HFFc6 (cell line): ENCODE results near the gene SIPA1L3. TPM values are rescaled to one million over a fixed set of nuclear protein-coding genes. Genes with fewer than 3 reads are reported as not detected.
A peak's percentile ranks its signal among the peaks of the same experiment; 100 is the strongest.

Experiments
- DNase-seq: peaks from one replicate; pipeline ENCODE4 v3.0.0-alpha.2; 2018
- H3K27ac Mint-ChIP-seq: 2 replicates; pipeline ENCODE4 v1.8.0; 2020; ENCODE audit warnings: mild to moderate bottlenecking, mixed read lengths
- H3K27me3 Mint-ChIP-seq: 2 replicates; pipeline ENCODE4 v1.8.0; 2021; ENCODE audit warnings: mild to moderate bottlenecking, moderate library complexity, mixed read lengths; ENCODE audit not compliant: insufficient read depth
- H3K36me3 Mint-ChIP-seq: 2 replicates; pipeline ENCODE4 v1.8.0; 2021; ENCODE audit warnings: low read depth, mixed read lengths
- H3K4me1 Mint-ChIP-seq: 2 replicates; pipeline ENCODE4 v1.8.0; 2020; ENCODE audit warnings: low read depth, mixed read lengths
- H3K4me3 Mint-ChIP-seq: 2 replicates; pipeline ENCODE4 v1.8.0; 2020; ENCODE audit warnings: mild to moderate bottlenecking, moderate library complexity, mixed read lengths
- H3K9me3 Mint-ChIP-seq: 2 replicates; pipeline ENCODE4 v1.8.0; 2020; ENCODE audit warnings: mild to moderate bottlenecking, mixed read lengths
- total RNA-seq, 6 experiments: library from RNA; stranded (reverse); fragmentation: NEBNext Ultra II Directional; extraction: Animal tissue kit (Norgen Biotek cat#: 25700); gene quantifications; 2 replicates in 1 of 6; 3 replicates in 5 of 6; pipeline ENCODE4 v1.2.3, GENCODE V29; 2021
- TF ChIP-seq, protein P1 (sequence below): fragments of 200-600 bp; sonication (generic); IDR thresholded peaks from 2 replicates; pipeline ENCODE4 v1.5.0; 2021; ENCODE audit warnings: antibody characterized with exemption, mild to moderate bottlenecking

The SIPA1L3 gene
- total RNA-seq, 6 experiments from 2014 or later, result 34.0 to 46.7 (median 41.8) TPM

DNA sequence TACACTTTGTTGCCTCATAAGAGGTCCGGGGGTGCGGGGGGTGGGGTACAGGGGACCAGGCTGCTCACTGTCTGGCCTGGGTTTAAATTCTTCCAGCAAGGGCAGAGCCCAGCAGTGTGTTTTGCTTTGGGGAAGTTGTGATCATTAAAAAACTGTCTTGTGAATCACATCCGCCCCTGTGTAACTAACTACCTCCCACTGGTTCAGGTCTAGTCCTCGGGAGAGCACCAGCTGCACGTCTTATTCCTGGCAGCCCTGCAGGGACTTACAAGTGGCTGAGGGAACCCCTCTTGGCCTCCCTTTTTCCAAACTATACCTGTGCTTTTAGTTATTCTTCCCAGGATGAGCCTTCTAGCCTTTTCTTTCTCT, 127.5 kb downstream of the SIPA1L3 start:
- peak overlapping the region; percentile 96 for H3K27ac Mint-ChIP-seq
- H3K27me3 Mint-ChIP-seq, result no peaks in the 10 kb centered on the region; the same call in none of the 2 replicates
- peaks cover 17% of the 10 kb centered on the region for H3K36me3 Mint-ChIP-seq
- peaks cover 75% of the 10 kb centered on the region for H3K4me1 Mint-ChIP-seq
- no peaks in the 10 kb centered on the region for H3K9me3 Mint-ChIP-seq
- H3K4me3 Mint-ChIP-seq, result no peak overlapping the region
- TF ChIP-seq, protein P1, sequence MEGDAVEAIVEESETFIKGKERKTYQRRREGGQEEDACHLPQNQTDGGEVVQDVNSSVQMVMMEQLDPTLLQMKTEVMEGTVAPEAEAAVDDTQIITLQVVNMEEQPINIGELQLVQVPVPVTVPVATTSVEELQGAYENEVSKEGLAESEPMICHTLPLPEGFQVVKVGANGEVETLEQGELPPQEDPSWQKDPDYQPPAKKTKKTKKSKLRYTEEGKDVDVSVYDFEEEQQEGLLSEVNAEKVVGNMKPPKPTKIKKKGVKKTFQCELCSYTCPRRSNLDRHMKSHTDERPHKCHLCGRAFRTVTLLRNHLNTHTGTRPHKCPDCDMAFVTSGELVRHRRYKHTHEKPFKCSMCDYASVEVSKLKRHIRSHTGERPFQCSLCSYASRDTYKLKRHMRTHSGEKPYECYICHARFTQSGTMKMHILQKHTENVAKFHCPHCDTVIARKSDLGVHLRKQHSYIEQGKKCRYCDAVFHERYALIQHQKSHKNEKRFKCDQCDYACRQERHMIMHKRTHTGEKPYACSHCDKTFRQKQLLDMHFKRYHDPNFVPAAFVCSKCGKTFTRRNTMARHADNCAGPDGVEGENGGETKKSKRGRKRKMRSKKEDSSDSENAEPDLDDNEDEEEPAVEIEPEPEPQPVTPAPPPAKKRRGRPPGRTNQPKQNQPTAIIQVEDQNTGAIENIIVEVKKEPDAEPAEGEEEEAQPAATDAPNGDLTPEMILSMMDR, result no peak
- no peak for DNase-seq

DNA sequence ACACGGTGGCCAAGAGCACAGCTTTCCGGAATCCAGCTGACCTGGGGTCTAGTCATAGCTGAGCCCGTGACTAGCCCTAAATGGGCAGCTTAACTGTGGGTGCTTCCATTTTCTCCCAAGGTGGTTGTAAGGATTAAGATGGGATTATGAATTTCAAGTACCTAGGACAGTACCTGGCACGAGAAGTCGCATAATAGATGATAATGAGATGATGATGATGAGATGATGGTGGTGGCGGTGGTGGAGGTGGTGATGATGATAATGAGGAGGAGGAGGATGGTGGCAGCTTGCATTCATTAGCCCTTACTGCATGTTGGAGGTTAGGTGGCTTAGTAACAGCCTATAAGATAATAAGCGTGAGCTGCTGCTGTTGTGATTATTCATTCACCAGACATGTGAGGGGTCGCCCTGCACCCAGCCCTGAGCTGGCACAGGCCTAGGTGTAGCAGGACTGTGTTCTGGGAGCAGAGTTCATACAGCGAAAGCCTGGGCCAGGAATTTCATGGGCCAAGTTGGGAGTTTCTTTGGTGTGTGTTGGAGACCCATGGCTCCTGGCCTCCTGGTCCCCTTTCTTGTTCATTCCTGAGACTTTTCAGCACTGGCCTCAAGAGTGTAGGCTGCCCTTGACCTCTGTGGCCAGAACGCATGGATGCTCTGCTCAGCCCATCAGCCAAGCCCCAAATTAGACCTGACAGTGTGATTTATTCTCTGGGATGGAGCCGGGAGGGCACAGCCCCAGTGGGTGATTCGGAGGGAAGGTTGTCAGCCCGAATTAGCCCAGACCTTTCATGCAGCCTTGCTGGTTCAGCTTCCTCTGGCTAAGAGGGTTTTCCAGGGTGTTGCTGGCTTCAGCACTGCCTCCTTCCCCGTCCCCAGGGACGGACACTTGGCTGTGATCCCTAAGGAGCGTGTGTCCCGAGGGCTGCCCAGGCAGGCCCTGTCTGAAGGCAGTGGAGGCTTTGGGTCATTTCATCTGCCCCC, 128.8 kb downstream of the SIPA1L3 start:
- Mint-ChIP-seq H3K27ac (peak overlapping the region; percentile 96), H3K4me1 (peaks cover 82% of the 10 kb centered on the region), H3K27me3 (no peaks in the 10 kb centered on the region; the same call in none of the 2 replicates), H3K9me3 (peaks cover 4% of the 10 kb centered on the region; the same call in 1 of the 2 replicates), H3K36me3 (peaks cover 17% of the 10 kb centered on the region), H3K4me3 (peak overlapping the region; percentile 57)
- peak; percentile 77 for DNase-seq
- TF ChIP-seq, protein P1, result no peak

DNA sequence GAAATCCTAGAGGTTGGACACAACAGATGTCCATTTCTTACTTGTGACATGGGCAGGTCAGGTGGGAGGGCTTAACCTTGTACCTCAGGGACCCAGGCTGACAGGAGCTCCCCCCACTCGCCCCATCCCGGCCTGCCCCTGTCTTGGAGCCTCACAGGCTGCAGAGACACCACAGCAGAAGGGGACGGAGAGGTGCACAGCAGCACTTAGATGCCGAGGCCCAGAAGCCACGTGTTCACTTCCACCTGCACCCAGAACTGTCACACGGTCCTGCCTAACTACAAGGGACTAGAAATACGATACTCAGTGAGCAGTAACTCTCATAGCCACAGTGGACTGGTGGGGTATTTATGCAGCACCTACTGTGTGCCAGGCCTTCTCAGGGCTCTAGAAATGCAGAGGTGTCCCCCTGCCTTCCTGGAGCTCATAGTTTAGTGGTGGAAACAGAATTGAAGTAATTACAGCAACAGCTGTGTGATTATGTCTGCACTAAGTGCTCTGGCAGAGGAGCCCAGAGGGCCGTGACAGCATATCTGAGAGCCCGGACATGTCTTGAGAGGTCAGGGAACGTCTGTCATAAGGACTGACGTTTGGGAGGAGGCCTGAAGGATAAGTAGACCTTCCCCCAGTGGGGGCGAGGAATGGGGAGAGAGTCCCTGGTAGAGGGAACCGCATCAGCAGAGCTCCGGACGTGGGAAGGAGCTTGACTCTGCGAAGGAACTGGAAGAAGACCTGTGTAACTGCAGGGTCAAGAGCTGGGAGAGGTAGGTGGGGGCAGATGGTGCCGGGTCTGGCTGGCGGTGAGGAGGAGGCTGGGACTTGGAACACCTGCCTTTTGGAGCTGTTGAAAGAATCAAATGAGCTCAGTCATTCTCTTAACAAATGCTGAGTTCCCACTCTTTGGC, 130.0 kb downstream of the SIPA1L3 start:
- Mint-ChIP-seq H3K4me3 (peak overlapping the region; percentile 57; the same call in 1 of the 2 replicates), H3K27ac (peak overlapping the region; percentile 96), H3K27me3 (no peaks in the 10 kb centered on the region; the same call in none of the 2 replicates), H3K4me1 (peaks cover 73% of the 10 kb centered on the region), H3K9me3 (peaks cover 6% of the 10 kb centered on the region), H3K36me3 (peaks cover 9% of the 10 kb centered on the region)
- TF ChIP-seq, protein P1, result no peak
- no peak for DNase-seq

DNA sequence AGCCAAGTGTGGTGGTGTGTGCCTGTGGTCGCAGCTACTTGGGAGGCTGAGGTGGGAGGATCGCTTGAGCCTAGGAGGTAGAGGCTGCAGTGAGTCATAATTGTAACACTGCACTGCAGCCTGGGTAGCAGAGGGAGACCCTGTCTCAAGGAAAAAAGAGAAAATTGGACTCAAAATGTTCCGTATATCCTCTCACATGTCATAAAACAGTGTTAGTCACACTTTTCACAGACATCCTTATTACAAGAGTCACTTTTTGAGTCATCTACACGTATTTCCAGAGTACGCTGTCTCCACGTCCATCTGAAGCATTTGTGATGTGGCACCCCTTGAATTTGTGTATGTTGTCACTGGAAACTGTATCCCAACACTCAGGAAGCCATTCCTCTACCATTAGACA, 133.0 kb downstream of the SIPA1L3 start:
- H3K36me3 Mint-ChIP-seq, result peaks cover 15% of the 10 kb centered on the region
- peak overlapping the region; percentile 99 for H3K27ac Mint-ChIP-seq
- TF ChIP-seq, protein P1, result no peak
- H3K9me3 Mint-ChIP-seq, result peaks cover 9% of the 10 kb centered on the region
- DNase-seq, result peak; percentile 99
- H3K27me3 Mint-ChIP-seq, result peaks cover 2% of the 10 kb centered on the region
- peak overlapping the region; percentile 51 for H3K4me3 Mint-ChIP-seq
- H3K4me1 Mint-ChIP-seq, result peaks cover 62% of the 10 kb centered on the region

DNA sequence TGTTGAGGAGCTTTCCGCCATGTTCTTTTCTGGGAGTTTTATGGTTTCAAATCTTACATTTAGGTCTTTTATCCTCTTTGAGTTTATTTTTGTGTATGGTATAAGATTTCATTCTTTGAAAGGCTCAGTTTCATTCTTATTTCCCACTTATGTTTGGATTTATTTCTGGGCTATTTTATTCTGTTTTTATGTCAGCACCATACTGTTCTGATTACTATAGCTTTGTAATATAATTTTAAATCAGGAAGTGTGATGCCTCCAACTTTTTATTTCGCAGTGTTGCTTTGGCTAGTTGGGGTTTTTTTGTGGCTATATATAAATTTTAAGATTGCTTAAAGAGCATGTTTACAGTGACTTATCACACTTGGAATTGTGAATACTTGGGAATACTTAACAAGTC, 135.1 kb downstream of the SIPA1L3 start:
- peak overlapping the region; percentile 99 for H3K27ac Mint-ChIP-seq
- peaks cover 2% of the 10 kb centered on the region for H3K27me3 Mint-ChIP-seq
- H3K4me1 Mint-ChIP-seq, result peaks cover 42% of the 10 kb centered on the region
- TF ChIP-seq, protein P1, result no peak
- H3K4me3 Mint-ChIP-seq, result no peak overlapping the region
- peaks cover 9% of the 10 kb centered on the region for H3K9me3 Mint-ChIP-seq
- no peak for DNase-seq
- peaks cover 15% of the 10 kb centered on the region for H3K36me3 Mint-ChIP-seq
